ENCODE results near the gene PKD1L1.

Gene PKD1L1

GRCh38 chr7:47866120-47866519, 82.1 kb downstream of the PKD1L1 start:
- no peak for DNase-seq

GRCh38 chr7:47852330-47853245, 95.7 kb downstream of the PKD1L1 start:
- DNase-seq, result no peak

- DNase-seq, result no peak
Measured at GRCh38 chr7:47847207-47847606, 101.1 kb downstream of the PKD1L1 start.

- no peak for DNase-seq
Measured at GRCh38 chr7:47846138-47846836, 102.0 kb downstream of the PKD1L1 start.

- no peak for DNase-seq
Measured at GRCh38 chr7:47844311-47844710, 104.0 kb downstream of the PKD1L1 start.

- no peak for DNase-seq
Measured at GRCh38 chr7:47843291-47843690, 105.0 kb downstream of the PKD1L1 start.

GRCh38 chr7:47839381-47839780, 108.9 kb downstream of the PKD1L1 start:
- no peak for DNase-seq

GRCh38 chr7:47837826-47838225, 110.4 kb downstream of the PKD1L1 start:
- no peak for DNase-seq

- DNase-seq, result no peak
Measured at GRCh38 chr7:47836503-47837202, 111.6 kb downstream of the PKD1L1 start.

- no peak for DNase-seq
Measured at GRCh38 chr7:47836080-47836479, 112.2 kb downstream of the PKD1L1 start.

- DNase-seq, result no peak
Measured at GRCh38 chr7:47833211-47833610, 115.1 kb downstream of the PKD1L1 start.

- no peak for DNase-seq
Measured at GRCh38 chr7:47832105-47832715, 116.1 kb downstream of the PKD1L1 start.

- no peak for DNase-seq
Measured at GRCh38 chr7:47830015-47830414, 118.3 kb downstream of the PKD1L1 start.

GRCh38 chr7:47827871-47828270, 120.4 kb downstream of the PKD1L1 start:
- DNase-seq, result no peak

GRCh38 chr7:47827351-47827756, 120.9 kb downstream of the PKD1L1 start:
- no peak for DNase-seq

GRCh38 chr7:47826754-47827153, 121.5 kb downstream of the PKD1L1 start:
- no peak for DNase-seq

GRCh38 chr7:47819607-47819920, 128.7 kb downstream of the PKD1L1 start:
- no peak for DNase-seq

- peak; percentile 79 for DNase-seq
Measured at GRCh38 chr7:47818796-47819606, 129.3 kb downstream of the PKD1L1 start.

GRCh38 chr7:47817917-47818316, 130.3 kb downstream of the PKD1L1 start:
- DNase-seq, result peak; percentile 73

GRCh38 chr7:47816647-47817046, 131.6 kb downstream of the PKD1L1 start:
- DNase-seq, result no peak

GRCh38 chr7:47815867-47816266, 132.4 kb downstream of the PKD1L1 start:
- DNase-seq, result no peak

GRCh38 chr7:47814905-47815613, 133.2 kb downstream of the PKD1L1 start:
- DNase-seq, result no peak

Data from NCI-H2171 treated with DMSO at 0.1 percent for 48 hours (cell line).